ENCODE data around the gene SHMT2.
A peak's percentile ranks its signal among the peaks of the same experiment; 100 is the strongest.

SHMT2 gene

GRCh38 chr12:57229046-57229633, 371 bp upstream of the SHMT2 start:
- no peak for DNase-seq

- no peak for DNase-seq
Measured at GRCh38 chr12:57230381-57231155, 1.1 kb downstream of the SHMT2 start.

GRCh38 chr12:57231276-57232021, 1.9 kb downstream of the SHMT2 start:
- DNase-seq: no peak

GRCh38 chr12:57232156-57232756, 2.7 kb downstream of the SHMT2 start:
- no peak for DNase-seq

- no peak for DNase-seq
Measured at GRCh38 chr12:57233357-57234232, 4.1 kb downstream of the SHMT2 start.

- no peak for DNase-seq
Measured at GRCh38 chr12:57234233-57234570, 4.7 kb downstream of the SHMT2 start.

DNA sequence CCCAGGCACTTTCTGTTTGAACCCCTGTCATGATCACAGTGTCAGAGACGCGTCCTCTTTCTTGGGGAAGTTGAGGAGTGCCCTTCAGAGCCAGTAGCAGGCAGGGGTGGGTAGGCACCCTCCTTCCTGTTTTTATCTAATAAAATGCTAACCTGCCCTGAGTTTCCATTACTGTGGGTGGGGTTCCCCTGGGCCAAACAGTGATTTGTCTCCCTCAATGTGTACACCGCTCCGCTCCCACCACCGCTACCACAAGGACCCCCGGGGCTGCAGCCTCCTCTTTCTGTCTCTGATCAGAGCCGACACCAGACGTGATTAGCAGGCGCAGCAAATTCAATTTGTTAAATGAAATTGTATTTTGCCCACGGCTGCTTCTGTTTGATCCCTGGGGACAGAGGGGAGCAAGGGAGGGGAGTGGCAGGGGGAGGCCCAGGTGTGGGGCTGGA, 5.1 kb downstream of the SHMT2 start:
- no peak for DNase-seq

DNA sequence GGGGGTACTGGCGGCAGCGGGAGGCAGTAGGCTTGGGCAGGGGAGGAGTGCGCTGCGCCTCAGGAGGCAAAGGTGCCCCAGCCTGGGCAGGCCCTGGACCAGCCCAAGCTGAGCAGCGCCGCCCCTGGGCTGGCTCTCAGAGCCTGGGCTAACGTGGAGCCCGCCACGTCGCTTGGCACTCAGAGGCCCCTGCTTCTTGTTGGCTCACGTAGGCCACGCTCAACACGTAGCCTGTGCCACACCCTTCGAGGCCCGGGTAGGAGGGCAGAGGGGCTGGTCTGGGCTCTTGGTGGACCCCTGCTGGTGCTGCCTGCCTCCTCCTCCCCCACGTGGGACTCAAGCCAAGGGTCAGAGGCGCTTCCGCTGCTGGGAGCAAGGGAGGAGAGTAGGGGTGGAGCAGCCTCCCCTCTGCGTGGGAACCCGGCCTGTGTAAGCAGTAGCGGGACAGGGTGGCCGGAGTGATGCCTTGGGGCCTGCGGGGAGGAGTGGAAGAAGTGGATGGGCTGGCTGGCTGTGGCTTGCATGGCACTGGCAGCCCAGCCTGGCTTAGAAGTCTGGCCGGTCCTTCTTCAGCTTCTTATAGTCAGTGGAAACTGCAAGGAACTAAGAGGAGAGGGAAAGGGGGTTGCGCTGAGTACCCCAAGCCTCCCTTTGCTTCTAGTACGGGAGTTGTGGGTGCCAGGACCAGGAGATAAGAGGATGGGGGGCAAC, 5.7 kb downstream of the SHMT2 start:
- DNase-seq: no peak

GRCh38 chr12:57235728-57236131, 6.2 kb downstream of the SHMT2 start:
- DNase-seq: no peak

DNA sequence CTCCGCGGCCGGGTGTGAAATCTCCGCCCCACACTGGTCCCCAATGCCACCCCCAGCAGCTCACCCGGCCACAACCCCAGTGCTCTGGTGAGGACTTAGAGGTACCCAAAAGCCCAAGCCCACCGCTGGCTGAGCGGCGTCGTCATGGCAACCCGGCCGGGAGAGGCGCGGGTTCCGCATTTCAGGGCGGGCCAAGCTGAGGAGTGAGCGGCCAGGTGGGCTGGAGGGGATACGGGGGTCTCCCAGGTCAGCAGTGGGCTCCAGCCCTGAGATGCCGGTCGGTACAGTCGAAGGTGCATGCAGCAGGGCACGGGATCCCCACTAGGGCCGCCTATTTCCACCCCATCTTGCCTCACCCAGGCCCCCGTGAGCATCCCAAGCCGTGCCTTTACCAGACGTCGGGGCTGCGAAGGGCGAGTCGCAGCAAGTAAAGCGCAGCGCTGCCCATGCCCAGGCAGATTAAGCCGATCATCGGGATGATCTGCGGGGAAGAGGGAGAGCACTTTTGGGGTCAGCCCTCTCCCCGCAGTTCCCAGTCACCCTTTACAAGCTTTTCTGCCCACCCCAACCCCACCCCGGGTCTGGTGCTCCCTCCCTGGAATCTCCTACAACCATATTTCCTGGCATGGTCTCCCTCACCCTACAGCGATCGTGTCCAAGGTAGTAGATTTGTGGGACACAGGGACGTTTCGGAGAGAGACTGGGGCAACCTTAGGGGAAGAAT, 6.9 kb downstream of the SHMT2 start:
- no peak for DNase-seq

DNA sequence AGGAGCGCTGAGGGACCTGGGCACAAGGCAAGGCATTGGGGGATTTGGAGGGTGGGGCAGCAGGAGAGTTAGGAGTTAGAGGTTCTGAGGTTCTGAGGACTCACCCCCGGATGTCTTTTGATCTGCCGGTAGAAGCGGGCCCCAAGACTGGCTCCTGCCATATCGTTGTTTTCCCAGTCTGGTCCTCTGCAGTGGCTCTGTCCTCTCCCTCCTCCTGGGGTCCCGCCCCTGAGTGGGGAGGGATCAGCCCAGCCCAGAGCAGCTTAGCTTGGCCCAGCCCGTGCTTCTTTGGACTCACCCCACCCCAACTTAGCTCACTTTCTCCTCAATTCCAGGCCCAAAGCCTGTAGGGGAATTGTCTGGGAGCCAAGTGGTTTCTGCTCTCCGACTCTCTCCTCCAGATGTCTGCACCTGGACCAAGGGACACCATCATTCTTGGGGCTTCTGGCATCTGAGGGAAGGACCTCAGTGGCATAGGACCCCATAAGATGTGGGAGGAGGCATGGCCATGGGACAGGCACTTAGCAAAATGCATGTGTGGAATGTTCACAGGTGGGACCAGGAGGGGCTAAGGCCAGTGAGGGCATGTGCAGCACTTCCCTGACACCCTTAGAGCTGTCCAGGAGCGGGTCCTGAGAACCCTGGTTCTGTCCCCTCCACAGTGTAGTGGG, 7.5 kb downstream of the SHMT2 start:
- no peak for DNase-seq

DNA sequence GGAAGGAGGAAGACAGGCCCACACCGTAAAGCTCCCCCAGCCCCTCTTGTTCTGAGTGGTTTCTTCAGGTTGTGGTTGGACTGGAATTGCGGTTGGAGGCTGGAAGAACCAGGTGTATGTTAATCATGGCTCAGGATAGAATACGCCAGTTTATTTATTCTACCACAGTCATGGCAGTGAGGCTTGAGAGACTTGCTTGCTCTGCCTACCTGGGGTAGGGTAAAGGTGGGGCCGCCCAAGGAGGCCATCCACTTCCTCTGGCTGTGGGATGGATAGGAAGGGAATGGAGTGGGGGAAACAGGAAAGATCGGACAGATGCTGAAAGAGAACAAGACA, 8.1 kb downstream of the SHMT2 start:
- no peak for DNase-seq

- peak; percentile 59 for DNase-seq
Measured at GRCh38 chr12:57237932-57238853, 8.7 kb downstream of the SHMT2 start.

DNA sequence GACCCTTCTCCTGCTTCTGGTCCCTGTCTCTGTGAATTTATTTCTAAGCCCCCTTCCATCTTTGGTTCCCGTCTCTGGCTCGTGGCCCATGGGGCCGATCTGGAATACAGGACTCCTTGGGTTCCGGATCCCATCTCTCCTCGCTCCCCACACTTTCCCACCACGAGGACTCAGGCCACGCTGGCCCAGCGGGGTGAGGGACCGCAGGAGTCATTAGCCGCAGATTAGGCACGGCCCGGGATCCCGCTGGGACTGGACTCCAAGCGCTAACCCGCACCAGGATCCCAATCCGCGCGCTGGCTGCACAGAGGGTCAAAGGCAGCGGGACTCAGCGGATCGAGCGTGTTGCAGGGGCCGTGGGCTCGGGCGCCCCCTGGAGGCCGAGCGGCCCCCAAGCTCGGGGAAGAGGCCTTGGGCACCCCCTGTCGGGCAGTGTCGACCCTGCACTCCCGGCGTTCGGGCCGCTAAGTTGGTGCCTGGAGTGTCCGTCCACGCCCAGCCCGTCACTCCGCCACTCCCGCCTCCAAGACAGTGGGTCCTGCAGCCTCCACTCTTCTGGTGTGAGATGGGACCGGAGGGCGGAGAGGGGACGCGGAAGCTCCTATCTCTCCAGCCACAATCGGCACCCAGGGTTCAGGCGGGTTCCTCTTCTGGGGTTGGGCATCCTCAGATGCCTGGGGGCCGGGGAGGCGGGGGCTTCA, 9.5 kb downstream of the SHMT2 start:
- DNase-seq: peak; percentile 89

DNA sequence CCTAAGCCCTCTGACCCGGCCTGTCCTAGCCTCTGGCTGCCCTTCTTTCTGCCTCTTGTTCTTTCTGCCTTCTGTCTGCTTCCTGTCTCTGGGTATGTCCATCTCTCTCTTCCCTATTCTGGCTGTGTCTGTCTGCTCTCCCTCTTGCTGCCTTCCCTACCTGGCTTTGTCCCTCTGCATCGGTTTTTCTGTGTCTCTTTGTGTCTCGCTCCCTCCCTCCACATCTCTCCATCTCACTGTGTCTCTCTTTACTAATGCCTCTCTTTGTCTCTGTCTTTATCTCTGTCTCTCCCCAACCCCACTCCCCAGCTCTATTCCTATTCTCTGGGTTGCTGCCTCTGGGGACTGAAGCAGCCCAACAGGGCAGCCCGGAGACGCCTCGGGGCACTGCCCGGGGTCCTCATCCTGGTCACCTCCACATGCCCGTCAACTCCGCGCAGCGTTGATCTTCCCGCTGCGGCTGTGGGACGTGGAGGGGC, 10.1 kb downstream of the SHMT2 start:
- DNase-seq: no peak

DNA sequence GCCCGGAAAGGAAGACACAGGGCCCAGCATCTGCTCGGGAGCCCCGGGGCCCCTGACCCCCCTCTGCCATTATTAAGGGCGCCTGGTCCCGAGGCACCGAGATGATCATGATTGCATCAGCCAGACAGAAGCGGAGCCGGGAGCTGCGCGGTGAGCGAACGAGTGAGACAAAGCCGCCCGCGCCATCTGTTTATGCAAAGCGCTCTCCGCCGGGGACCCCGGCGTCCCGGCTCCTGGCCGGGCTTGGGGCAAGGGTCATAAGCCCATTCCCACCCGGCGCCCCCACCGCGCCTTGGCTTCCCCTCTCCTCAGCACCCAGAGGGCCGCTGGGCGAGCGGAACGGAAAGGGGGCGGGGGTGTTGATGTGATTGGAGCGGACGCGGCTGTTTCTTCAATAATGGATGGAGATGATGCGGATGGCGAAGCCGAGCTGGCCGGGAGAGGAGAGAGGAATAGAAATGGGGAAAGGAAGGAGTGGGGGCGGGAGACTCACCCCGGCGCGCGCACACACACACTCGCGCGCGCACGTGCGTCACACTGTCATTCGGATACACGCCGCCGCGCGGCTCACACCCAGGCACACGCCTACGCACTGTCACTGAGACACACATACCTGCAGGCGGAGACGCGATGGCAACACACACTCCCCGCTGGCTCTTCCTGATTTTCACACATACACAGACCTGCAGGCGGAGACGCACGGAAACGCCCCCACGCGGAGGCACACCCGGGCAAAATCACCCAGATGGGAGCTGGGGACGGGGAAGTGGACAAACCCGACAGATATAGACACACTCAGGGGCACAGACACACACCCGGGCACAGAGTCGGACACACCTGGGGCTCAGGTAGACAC, 10.8 kb downstream of the SHMT2 start:
- peak; percentile 87 for DNase-seq

- no peak for DNase-seq
Measured at GRCh38 chr12:57240926-57241401, 11.5 kb downstream of the SHMT2 start.

Data from CD4-positive, alpha-beta T cell treated with Interleukin-6 for 4 hours (primary cell).